K562 (cell line): ENCODE data around the gene MCIDAS. TPM values are rescaled to one million over a fixed set of nuclear protein-coding genes. Genes with fewer than 3 reads are reported as not detected.

Experiments used
- ARID2 ChIP-seq: fragments of 450-650 bp; IDR thresholded peaks from 2 replicates; pipeline ENCODE4 v1.6.1; 2017; ENCODE audit warnings: antibody characterized with exemption, mild to moderate bottlenecking
- ATF7 ChIP-seq: fragments of 450-650 bp; IDR thresholded peaks from 2 replicates; pipeline ENCODE4 v1.7.1; 2014; ENCODE audit warnings: mild to moderate bottlenecking, moderate library complexity
- BCOR ChIP-seq: fragments of 450-650 bp; IDR thresholded peaks from 2 replicates; pipeline ENCODE4 v1.6.1; 2016
- CBX1 ChIP-seq: sonication (generic); IDR thresholded peaks from 2 replicates; pipeline ENCODE4 v1.6.1; 2016; ENCODE audit warnings: antibody characterized with exemption, low read depth, mild to moderate bottlenecking
- CSDE1 ChIP-seq, 2 experiments: fragments of 450-650 bp; IDR thresholded peaks; 2 replicates each; pipeline ENCODE4 v1.6.1; 2016; ENCODE audit warnings: mild to moderate bottlenecking in 1 of 2
- EHMT2 ChIP-seq: fragments of 450-650 bp; IDR thresholded peaks from 2 replicates; pipeline ENCODE4 v1.6.1; 2018; ENCODE audit warnings: antibody characterized with exemption
- ETV5 ChIP-seq: sonication (generic); formaldehyde crosslinking; IDR thresholded peaks from 2 replicates; pipeline ENCODE4 v1.4.0; 2020; ENCODE audit warnings: low read depth, mild to moderate bottlenecking, missing genetic modification reagents
- FOXP4 ChIP-seq: sonication (generic); formaldehyde crosslinking; IDR thresholded peaks from 2 replicates; pipeline ENCODE4 v1.8.0; 2022; ENCODE audit warnings: mild to moderate bottlenecking, missing genetic modification reagents, borderline replicate concordance
- IFI16 ChIP-seq: fragments of 250-450 bp; sonication (Bioruptor Pico); IDR thresholded peaks from 2 replicates; pipeline ENCODE4 v2.1.2; 2022; ENCODE audit warnings: mild to moderate bottlenecking, inconsistent platforms
- L3MBTL2 ChIP-seq: fragments of 450-650 bp; IDR thresholded peaks from 2 replicates; pipeline ENCODE4 v1.6.1; 2016; ENCODE audit warnings: mild to moderate bottlenecking, moderate library complexity
- NELFE ChIP-seq: IDR thresholded peaks from 2 replicates; pipeline ENCODE4 v1.6.1; 2011; ENCODE audit warnings: mild to moderate bottlenecking; ENCODE audit not compliant: insufficient read depth, insufficient read length
- PHB2 ChIP-seq: fragments of 450-650 bp; IDR thresholded peaks from 2 replicates; pipeline ENCODE4 v1.6.1; 2017; ENCODE audit warnings: low read depth
- POLR2A ChIP-seq: fragments of 450-650 bp; conservative IDR thresholded peaks from 2 replicates; pipeline ENCODE4 v1.6.1; 2016
- RAD21 ChIP-seq, 2 experiments: fragments of 250-450 bp in 1 of 2; fragments of 450-650 bp in 1 of 2; sonication (Bioruptor Pico) in 1 of 2; formaldehyde crosslinking in 1 of 2; IDR thresholded peaks in 1 of 2; conservative IDR thresholded peaks in 1 of 2; 2 replicates each; pipeline versions ENCODE4 v1.4.0 to v1.8.0; 2020 to 2022; ENCODE audit warnings: mild to moderate bottlenecking in 2 of 2, moderate library complexity in 1 of 2
- U2AF1 ChIP-seq: fragments of 200-400 bp; formaldehyde crosslinking; optimal IDR thresholded peaks from 2 replicates; pipeline ENCODE3; 2017; ENCODE audit warnings: mild to moderate bottlenecking, low read depth, low read length, moderate library complexity
- ZBTB1 ChIP-seq: sonication (generic); formaldehyde crosslinking; IDR thresholded peaks from 2 replicates; pipeline ENCODE4 v1.8.1; 2023; ENCODE audit warnings: missing genetic modification reagents, low read depth, mild to moderate bottlenecking, borderline replicate concordance
- ZNF318 ChIP-seq, 2 experiments: fragments of 450-650 bp; IDR thresholded peaks; 2 replicates each; pipeline ENCODE4 v1.6.1; 2016; ENCODE audit warnings: mild to moderate bottlenecking in 2 of 2, borderline replicate concordance in 1 of 2, low read depth in 1 of 2, moderate library complexity in 1 of 2
- ZNF384 ChIP-seq: IDR thresholded peaks from 2 replicates; pipeline ENCODE4 v1.6.1; 2012; ENCODE audit warnings: low read depth, low read length, improper control_type of control experiment
- polyA plus RNA-seq, 8 experiments: library from polyadenylated mRNA; depleted of rRNA in 4 of 8; stranded (reverse) in 5 of 8; unstranded in 3 of 8; fragments of >200 nt; fragmentation: Nextera tagmentation in 2 of 8; fragmentation: Illumina TruSeq in 1 of 8; extraction: Ambion mirVana in 2 of 8; extraction: Trizol in 1 of 8; gene quantifications; 2 replicates each; pipeline versions ENCODE4 v1.2.1 to v1.2.3, GENCODE V29; 2011 to 2014; ENCODE audit warnings: inconsistent platforms in 1 of 8, missing spikeins in 1 of 8
- total RNA-seq, 7 experiments: library from RNA; depleted of rRNA in 6 of 7; stranded (reverse); fragments of >200 nt in 6 of 7; fragmentation: Illumina TruSeq in 2 of 7; extraction: Trizol in 2 of 7; gene quantifications; 2 replicates each; pipeline versions ENCODE4 v1.2.1 to v1.2.3, GENCODE V29; 2011 to 2021; ENCODE audit warnings: low replicate concordance in 1 of 7

MCIDAS gene
- total and polyA plus RNA-seq, 9 of the 15 experiments (the other 6 are each of a cell fraction or from before 2014, with no cell fraction given) = 0.07 to 1.5 (median 0.69) TPM

GRCh38 chr5:55226027-55226933 is 835 bp downstream of the MCIDAS start (continued):
- TF ChIP-seq ZNF318 (IDR thresholded peaks at IDR 0.05; ENCODE audit: borderline replicate concordance in 1 of 2, low read depth in 1 of 2) = no peak
- 0 out of 2 replicates have a peak, but pooled peaks have one; percentile 16 for TF ChIP-seq ZBTB1
- TF ChIP-seq CSDE1 (IDR thresholded peaks at IDR 0.05) = no peak
- TF ChIP-seq ARID2 = no peak
- no peak for TF ChIP-seq CBX1
- peak; percentile 34; the same call in 1 of the 2 replicates for TF ChIP-seq ATF7
- TF ChIP-seq L3MBTL2 = peak; percentile 80
- peak; percentile 51 to 83 for TF ChIP-seq RAD21 (CRISPR knock-in tag; conservative IDR thresholded peaks at IDR 0.05 in 1 of 2, IDR thresholded peaks at IDR 0.05 in 1 of 2)
- no peak for TF ChIP-seq NELFE
- no peak for TF ChIP-seq PHB2
- peak; percentile 53; the same call in 1 of the 2 replicates for TF ChIP-seq POLR2A
- no peak for TF ChIP-seq IFI16 (CRISPR knock-in tag)
- peak; percentile 42 for TF ChIP-seq U2AF1
- no peak for TF ChIP-seq FOXP4 (CRISPR knock-in tag)
- no peak for TF ChIP-seq EHMT2
- TF ChIP-seq ZNF384 = peak; percentile 39; the same call in 1 of the 2 replicates
- peak; percentile 48; the same call in 1 of the 2 replicates for TF ChIP-seq ETV5 (CRISPR knock-in tag)
- peak; percentile 19; the same call in 1 of the 2 replicates for TF ChIP-seq BCOR
